ENCODE results near the gene IPO4. TPM values are rescaled to one million over a fixed set of nuclear protein-coding genes. Genes with fewer than 3 reads are reported as not detected.
A peak's percentile ranks its signal among the peaks of the same experiment; 100 is the strongest.

Gene IPO4, protein sequence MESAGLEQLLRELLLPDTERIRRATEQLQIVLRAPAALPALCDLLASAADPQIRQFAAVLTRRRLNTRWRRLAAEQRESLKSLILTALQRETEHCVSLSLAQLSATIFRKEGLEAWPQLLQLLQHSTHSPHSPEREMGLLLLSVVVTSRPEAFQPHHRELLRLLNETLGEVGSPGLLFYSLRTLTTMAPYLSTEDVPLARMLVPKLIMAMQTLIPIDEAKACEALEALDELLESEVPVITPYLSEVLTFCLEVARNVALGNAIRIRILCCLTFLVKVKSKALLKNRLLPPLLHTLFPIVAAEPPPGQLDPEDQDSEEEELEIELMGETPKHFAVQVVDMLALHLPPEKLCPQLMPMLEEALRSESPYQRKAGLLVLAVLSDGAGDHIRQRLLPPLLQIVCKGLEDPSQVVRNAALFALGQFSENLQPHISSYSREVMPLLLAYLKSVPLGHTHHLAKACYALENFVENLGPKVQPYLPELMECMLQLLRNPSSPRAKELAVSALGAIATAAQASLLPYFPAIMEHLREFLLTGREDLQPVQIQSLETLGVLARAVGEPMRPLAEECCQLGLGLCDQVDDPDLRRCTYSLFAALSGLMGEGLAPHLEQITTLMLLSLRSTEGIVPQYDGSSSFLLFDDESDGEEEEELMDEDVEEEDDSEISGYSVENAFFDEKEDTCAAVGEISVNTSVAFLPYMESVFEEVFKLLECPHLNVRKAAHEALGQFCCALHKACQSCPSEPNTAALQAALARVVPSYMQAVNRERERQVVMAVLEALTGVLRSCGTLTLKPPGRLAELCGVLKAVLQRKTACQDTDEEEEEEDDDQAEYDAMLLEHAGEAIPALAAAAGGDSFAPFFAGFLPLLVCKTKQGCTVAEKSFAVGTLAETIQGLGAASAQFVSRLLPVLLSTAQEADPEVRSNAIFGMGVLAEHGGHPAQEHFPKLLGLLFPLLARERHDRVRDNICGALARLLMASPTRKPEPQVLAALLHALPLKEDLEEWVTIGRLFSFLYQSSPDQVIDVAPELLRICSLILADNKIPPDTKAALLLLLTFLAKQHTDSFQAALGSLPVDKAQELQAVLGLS
- total RNA-seq: 10 to 100 TPM; 25.1 to 40.0 (median 32.6) TPM

DNA sequence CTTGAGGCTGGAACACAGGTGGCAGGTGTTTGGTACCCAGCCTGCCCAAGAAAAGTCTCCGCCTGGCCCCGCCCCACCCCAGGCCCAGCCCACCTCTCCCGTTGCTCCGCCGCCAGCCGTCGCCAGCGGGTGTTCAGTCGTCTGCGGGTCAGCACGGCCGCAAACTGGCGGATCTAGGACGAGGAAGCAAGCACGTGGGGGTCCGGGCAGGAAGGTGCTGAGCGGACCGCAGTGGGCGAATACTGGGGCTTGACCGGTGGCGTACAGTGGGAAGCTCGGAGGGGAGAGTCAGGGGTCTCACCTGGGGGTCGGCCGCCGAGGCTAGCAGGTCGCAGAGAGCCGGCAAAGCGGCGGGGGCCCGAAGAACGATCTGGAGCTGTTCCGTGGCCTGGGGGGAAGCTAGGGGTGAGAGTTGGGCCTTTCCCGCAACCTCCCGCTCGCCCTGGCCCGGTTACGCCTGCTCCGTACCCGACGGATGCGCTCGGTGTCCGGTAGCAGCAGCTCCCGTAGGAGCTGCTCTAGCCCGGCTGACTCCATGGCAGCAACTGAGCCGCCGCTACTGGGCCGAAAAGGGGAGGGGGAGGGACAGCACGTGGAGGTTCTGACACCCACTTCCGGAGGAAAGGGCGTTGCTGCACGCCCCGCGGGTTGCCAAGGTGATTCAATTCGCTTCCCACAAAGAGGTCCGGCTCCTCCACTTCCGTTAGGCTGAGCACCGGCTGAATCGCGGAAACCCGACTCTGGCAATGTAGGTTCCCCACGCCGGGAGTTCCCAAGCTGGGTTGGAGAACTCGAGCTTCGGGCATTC lies at the start of gene IPO4:
Gene IPO4, minus strand, starts transcription at position 566 of the 808 bp plus-strand sequence. Its CDS starts 29 bp downstream, at position 537.
- WGBS, 2 donors: 0 to 1% methylated on average over 40 to 52 of the region's 65 CpGs
- H3K4me3 ChIP-seq (ENCODE audit: low read depth, poor library complexity, severe bottlenecking): peak within 1 kb of the TSS; percentile 46
- TF ChIP-seq, protein P1, sequence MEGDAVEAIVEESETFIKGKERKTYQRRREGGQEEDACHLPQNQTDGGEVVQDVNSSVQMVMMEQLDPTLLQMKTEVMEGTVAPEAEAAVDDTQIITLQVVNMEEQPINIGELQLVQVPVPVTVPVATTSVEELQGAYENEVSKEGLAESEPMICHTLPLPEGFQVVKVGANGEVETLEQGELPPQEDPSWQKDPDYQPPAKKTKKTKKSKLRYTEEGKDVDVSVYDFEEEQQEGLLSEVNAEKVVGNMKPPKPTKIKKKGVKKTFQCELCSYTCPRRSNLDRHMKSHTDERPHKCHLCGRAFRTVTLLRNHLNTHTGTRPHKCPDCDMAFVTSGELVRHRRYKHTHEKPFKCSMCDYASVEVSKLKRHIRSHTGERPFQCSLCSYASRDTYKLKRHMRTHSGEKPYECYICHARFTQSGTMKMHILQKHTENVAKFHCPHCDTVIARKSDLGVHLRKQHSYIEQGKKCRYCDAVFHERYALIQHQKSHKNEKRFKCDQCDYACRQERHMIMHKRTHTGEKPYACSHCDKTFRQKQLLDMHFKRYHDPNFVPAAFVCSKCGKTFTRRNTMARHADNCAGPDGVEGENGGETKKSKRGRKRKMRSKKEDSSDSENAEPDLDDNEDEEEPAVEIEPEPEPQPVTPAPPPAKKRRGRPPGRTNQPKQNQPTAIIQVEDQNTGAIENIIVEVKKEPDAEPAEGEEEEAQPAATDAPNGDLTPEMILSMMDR (IDR thresholded peaks at IDR 0.05): peak in 1 of 3 donors; percentile 40
- TF ChIP-seq POLR2A (IDR thresholded peaks at IDR 0.05): no peak
- intact Hi-C loops (cut with DNase I; ENCODE audit: low total_unique reads): no loop called here
- DNase-seq (ENCODE audit: low spot score in 2 of 2): peak; percentile 96 to 99

GRCh38 chr14:24238123-24238522 lies 49.5 kb upstream of the IPO4 start:
- intact Hi-C loops (cut with DNase I; ENCODE audit: low total_unique reads): no loop called here
- WGBS, 2 donors: 63 to 76% methylated on average over 5 of the region's 5 CpGs
- H3K4me3 ChIP-seq (ENCODE audit: low read depth, poor library complexity, severe bottlenecking): no peak overlapping the region
- DNase-seq (ENCODE audit: low spot score in 2 of 2): peak in 1 of 2 donors; percentile 74
- TF ChIP-seq, protein P1 (IDR thresholded peaks at IDR 0.05): no peak
- TF ChIP-seq POLR2A (IDR thresholded peaks at IDR 0.05): no peak

DNA sequence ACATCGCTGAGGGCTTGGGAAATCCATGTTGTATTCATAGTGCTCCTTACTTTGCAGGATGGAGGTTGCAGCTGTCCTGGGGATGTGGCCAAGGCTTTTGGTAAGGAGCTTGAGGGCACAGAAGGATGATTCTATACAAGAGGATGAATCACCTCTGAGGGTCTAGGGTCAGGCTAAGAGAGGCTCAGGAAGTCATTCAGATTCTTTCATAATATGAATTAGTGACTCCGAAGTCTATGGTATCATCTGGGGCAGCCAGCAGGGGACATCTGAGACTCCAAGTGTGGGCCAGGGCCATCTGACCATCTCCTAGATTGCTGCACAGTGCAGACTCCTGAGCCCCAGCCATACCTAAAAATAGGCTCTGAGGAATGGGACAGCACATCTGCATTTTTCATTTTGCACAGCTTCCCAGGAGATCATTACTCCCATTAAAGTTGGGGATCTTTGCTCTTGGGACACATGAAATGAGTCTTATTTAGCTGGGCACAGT lies 48.9 kb upstream of the IPO4 start:
- DNase-seq (ENCODE audit: low spot score in 2 of 2): peak in 1 of 2 donors; percentile 26
- no peak for TF ChIP-seq POLR2A (IDR thresholded peaks at IDR 0.05)
- TF ChIP-seq, protein P1 (IDR thresholded peaks at IDR 0.05): no peak
- H3K4me3 ChIP-seq (ENCODE audit: low read depth, poor library complexity, severe bottlenecking): no peak overlapping the region
- 87 to 94% methylated on average over 2 of the region's 2 CpGs for WGBS, 2 donors
- intact Hi-C loops (cut with DNase I; ENCODE audit: low total_unique reads): no loop called here

- H3K4me3 ChIP-seq (ENCODE audit: low read depth, poor library complexity, severe bottlenecking): no peak overlapping the region
- intact Hi-C loops (cut with DNase I; ENCODE audit: low total_unique reads): no loop called here
- DNase-seq (ENCODE audit: low spot score in 2 of 2): peak in 1 of 2 donors; percentile 63
- WGBS, 2 donors: 92 to 95% methylated on average over 6 of the region's 6 CpGs
- no peak for TF ChIP-seq POLR2A (IDR thresholded peaks at IDR 0.05)
Observed at GRCh38 chr14:24236689-24237462, 48.3 kb upstream of the IPO4 start.
